ENCODE data around the gene TMEM106C.

Gene TMEM106C

GRCh38 chr12:48017921-48018617 lies 54.7 kb downstream of the TMEM106C start:
- no peak for DNase-seq

All from activated gamma-delta T cell treated with Interleukin-2 at 50 U/mL for 16 hours (primary cell).